ENCODE results near the gene PDGFRA.

DNA sequence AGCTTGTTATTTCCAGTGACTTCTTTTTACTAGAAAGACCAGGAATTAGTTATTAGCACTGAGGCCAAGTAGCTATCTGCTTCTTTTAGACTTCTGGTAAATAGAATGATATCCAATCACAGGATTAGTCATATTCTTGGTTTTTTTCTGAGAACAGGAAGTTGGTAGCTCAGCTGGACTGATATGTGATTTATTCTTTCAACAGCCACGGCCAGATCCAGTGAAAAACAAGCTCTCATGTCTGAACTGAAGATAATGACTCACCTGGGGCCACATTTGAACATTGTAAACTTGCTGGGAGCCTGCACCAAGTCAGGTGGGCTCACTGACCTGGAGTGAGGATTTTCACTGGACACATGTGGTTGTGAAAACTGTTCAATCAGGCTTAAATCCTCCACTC lies 48.6 kb downstream of the PDGFRA start:
- TF ChIP-seq, protein P1, sequence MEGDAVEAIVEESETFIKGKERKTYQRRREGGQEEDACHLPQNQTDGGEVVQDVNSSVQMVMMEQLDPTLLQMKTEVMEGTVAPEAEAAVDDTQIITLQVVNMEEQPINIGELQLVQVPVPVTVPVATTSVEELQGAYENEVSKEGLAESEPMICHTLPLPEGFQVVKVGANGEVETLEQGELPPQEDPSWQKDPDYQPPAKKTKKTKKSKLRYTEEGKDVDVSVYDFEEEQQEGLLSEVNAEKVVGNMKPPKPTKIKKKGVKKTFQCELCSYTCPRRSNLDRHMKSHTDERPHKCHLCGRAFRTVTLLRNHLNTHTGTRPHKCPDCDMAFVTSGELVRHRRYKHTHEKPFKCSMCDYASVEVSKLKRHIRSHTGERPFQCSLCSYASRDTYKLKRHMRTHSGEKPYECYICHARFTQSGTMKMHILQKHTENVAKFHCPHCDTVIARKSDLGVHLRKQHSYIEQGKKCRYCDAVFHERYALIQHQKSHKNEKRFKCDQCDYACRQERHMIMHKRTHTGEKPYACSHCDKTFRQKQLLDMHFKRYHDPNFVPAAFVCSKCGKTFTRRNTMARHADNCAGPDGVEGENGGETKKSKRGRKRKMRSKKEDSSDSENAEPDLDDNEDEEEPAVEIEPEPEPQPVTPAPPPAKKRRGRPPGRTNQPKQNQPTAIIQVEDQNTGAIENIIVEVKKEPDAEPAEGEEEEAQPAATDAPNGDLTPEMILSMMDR (conservative IDR thresholded peaks at IDR 0.05): no peak
- no peak for TF ChIP-seq EZH2 (IDR thresholded peaks at IDR 0.05; ENCODE audit: low read depth)

All from PC-9 (cell line).